NT2/D1 (cell line): ENCODE data around the gene CDCA8.

Experiments used
- SUZ12 ChIP-seq: IDR thresholded peaks from 2 replicates; pipeline ENCODE4 v1.6.1; 2011; ENCODE audit not compliant: insufficient read length, insufficient read depth; ENCODE audit errors: extremely low read depth
- YY1 ChIP-seq: IDR thresholded peaks from 2 replicates; pipeline ENCODE4 v1.6.1; 2011; ENCODE audit not compliant: insufficient read length, insufficient read depth
- ZNF274 ChIP-seq: IDR thresholded peaks from 2 replicates; pipeline ENCODE4 v1.6.1; 2011; ENCODE audit warnings: mild to moderate bottlenecking, low read depth, low read length

DNA sequence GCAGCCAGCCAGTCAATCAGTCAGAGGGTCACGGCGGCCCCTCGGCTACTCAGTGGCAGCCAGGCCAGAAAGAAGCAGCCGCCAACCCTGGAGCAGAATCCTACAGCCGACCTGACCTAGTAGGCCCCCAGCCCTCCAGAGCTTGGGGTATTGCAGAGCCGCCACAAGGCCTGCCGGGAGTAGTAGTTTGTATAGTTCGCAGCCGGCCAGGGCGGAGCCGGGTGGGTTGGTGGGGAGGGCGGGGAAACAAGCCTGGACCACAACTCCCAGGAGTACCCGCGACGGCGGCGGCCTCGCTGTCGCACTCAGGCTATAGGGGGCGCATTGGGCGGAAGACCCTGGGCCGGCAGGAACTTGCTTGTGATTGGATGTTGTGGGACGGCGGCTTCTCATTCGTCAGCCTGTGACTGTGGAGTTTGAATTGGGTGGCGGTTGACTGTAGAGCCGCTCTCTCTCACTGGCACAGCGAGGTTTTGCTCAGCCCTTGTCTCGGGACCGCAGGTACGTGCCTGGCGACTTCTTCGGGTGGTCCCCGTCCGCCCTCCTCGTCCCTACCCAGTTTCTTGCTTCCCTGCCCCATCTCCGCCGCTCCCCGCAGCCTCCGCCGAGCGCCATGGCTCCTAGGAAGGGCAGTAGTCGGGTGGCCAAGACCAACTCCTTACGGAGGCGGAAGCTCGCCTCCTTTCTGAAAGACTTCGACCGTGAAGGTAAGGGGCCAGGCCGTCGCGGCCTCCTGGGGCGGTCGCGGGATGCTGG, at the start of gene CDCA8:
- TF ChIP-seq ZNF274: no peak
- no peak for TF ChIP-seq SUZ12
- TF ChIP-seq YY1: no peak
